Measurements from ENCODE around the gene CD164L2.
A peak's percentile ranks its signal among the peaks of the same experiment; 100 is the strongest.

Gene CD164L2

DNA sequence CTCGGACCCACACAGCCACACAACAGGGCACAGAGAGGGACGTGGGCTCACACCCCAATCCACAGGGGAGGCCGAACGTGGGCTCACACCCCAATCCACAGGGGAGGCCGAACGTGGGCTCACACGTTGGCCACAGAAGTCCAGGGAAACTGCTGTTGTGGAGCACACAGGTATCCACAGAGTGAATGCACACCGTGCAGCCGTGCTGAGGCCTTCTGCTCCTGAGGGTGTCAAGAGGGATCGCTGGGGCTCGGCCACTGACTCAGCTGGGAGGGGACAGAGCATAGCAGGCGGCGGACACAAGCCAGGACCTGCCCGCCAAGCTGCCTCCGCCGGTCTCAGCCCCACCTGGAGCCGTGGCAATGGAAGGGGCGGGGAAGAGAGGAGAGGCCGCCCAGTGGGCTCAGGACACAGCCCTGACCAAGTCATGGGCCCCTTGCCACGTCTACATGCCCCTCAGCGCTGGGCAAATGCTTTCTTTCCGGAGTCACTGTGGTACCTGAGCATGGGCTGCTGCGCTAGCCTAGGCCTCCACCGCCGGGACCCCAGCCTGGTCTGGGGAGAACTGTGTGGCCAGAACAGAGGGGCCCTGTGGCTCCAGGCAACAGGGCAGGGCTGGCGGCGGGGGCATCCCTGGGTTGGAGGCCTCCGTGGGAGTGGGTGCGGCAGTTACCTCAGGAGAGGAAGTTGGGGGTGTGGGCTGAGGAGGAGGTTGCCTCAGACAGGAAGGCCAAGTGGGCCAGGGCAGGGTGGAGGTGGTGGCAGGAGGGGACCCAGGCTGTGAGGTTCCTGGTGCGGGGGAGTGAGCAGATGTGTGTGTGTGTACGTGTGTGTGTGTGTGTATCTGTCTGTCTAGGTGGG is 40.1 kb downstream of the CD164L2 start:
- DNase-seq = peak; percentile 48

DNA sequence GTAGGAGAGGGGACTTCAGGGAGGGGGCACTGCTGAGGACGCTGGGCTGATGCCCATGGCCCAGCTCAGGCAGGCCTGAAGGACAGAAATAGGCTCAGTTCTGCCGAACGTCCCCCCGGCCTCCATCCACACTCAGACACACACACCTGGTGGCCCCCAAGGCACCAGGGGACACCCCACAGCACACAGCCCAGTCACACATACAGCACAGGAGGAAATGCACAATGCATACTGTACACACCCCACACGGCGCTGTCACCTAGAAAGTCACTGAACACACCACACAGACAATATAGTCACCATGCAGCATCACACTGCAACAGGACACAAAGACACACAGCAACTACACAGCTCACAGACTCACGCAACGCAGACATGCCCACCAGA is 40.7 kb downstream of the CD164L2 start:
- no peak for DNase-seq

DNA sequence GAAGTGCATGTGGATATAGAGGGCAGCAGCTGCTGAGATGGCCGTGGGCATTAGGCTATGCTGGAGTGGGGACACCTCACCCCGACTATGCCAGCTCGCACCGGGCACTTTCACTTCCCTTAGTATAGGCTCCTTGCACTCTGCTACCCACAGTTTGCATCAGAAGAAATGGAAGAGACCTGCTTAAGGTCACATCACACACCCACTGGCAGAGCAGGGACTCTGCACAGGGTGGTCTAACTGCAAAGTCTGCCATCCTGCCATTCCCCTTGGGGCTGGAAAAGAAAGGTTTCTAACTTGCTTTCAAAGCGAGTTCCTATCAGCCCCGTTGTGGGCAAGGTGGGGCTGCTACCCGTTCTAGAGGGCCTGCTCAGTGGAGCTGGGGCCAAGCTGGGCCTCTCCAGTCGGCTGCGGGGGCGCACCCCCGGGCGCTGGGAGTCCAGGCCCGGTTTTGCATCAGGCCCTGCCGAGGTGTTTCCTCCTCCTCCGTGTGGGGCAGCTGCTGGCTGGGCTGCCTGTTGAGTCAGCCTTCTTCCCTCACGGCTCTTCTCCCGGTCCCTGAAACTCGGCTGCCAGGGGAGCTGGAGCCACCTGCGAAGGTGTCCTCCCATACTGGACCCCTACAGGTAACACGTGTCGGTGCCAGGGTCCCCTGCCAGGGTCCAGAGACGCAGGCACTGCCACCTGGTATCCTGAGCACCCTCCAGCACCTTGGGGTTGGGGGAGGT is 41.4 kb downstream of the CD164L2 start, which contains the start of gene SYTL1:
TSS of gene SYTL1 (plus strand) at position 498 of the 728 bp plus-strand sequence. CDS start 3,313 bp downstream, outside the sequence.
- DNase-seq = peak; percentile 60

DNA sequence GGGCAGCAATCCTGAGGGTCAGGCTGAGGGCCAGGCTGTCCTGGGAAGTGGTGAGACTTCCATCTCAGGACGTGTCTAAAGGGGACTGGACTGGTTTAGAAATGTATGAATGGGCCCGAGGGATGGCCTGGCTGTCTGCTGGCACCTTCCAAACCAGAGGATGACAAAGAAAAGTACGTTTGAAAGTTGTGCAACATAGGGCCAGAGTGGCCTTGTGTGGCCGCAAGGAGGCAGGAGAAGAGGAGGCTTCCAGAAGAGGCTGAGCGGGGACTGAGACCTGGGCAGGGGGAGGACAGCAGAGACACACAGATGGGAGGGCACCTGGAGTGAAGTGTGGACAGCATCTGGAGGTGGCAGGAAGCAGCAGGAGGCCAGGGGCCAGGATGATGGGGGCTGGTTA is 43.9 kb downstream of the CD164L2 start:
- DNase-seq = no peak

DNA sequence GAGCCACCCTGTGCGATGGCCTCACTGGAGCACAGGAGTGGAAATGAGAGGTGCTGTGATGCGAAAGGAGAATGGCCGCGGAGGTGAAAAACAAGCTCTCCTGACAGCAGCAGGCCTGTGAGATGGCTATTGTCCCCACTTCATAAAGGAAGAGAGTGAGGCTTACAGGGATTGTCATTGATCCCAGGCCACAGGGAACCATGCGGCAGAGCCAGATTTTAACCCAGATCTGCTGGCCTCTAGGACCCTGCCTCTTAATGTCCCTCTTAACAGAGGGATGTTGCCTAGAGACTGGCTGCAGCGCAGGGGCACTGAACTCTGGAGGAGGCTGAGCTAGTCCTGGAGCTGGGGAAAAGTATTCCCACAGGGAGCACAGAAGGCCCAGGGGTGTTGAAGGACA is 44.4 kb downstream of the CD164L2 start:
- DNase-seq = no peak

DNA sequence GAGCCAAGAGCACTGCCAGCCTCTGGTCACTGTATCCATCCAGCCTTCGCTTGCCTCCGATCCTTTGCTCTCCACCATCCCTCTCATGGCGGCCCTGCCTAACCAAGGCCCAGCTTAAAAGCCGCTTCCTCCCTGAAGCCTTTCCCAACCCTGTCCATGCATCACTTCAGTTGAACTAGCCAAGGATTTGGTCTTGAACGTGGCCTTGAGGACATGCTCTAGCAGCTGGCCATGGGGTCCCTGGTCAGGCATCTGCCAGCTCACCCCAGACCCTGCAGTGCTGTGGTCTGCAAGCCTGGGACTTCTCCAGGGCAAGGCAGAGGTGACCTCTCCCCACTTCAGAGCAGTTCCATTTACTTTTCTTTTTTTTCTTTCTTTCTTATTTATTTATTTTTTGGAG is 46.4 kb downstream of the CD164L2 start:
- no peak for DNase-seq

DNA sequence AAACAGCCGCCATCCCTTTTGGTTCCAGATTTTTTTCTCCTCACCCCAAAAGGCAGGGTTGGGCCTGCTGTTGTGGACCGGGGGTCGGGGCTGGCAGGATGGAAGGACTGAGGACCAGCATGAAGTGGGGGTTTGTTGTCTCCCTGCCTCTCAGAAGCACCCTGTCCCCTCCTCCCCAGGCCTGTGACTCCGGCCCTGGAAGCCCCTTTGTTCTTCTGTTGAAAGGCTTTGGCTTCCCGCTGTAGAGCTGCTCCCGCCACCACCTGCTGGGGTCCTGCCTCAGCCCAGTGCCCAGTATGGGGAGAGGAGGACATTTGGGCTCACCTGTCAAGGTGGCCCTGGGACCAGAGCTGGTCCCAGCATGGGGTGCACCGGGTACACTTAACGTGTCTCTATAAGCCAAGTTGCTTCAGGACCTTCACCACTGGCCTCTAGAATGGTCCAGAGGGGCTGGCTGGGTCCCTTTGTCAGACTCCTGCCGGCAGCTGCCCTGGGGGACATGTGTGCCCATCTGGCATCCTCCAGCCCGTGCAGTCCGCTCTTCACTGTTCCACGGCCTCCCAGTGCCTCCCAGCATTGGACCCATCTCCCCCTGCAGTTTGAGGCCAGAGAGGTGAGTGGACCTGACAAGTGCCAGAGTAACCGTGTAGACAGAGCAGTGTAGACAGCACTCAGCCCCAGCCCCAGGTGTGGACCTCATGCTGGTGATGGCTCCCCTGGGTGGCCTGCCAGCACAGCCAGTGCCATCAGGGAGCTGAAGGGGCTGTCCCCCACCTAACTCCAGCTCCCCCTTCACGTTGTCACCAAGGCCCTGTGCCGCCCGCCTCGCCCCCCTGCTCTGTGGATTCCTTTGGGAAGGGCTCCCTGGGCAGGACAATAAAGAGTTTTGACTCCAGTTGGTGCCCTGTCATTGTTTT is 47.4 kb downstream of the CD164L2 start:
- DNase-seq = no peak

DNA sequence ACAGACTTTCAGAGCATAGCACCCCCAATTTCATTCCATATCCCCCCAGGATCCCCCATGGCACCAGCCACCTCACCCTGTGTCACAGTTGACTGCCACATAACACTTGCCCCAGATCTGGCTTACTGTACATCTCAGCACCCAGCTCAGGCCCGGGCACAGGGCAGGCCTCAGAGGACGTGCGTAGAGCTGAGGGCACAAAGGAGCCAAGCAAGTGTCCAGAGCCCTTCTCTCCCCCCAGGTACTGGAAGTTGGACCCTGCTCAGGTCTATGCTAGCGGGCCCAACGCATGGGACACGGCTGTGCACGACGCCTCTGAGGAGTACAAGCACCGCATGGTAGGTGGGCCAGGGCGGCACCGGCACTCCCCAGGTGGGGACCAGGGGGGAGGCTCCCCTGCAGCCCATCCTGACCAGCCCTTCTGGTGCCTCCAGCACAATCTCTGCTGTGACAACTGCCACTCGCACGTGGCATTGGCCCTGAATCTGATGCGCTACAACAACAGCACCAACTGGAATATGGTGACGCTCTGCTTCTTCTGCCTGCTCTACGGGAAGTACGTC is 49.3 kb downstream of the CD164L2 start:
- no peak for DNase-seq

DNA sequence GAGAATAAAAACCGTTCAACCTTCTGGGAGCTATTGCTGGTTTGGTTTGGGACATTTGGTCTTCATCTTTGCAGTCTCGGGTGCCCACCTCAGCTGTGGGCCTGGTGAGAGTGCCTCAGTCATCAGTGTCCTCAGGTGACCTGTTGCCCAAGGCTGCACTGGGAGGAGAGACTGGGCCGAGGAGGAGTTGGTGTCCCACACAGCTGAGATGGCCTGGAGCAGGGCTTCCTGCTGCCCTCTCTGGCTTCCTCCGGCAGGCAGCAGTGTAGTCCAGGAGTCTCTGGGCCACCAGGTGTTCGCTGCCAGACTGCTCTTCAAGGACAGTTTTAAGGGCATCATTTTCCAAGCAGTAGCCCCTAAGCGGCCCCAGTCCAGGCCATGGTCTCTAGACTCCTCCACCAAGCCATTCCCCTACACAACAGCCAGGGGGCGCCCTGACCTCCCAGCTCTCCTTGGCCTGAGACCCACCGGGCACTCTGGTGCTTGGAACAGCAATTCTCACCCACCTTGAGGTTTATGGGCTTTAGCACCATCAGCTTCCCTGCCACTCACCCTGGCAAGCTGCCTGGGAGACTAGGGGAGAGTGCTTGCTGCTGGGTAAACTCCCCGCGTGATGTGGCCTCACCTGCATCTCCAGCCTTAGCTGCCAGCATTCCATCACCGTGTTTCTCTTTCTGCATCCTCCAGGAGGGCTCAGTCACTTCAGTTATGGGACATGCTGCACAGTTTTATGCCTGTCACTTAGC is 50.4 kb downstream of the CD164L2 start:
- no peak for DNase-seq

DNA sequence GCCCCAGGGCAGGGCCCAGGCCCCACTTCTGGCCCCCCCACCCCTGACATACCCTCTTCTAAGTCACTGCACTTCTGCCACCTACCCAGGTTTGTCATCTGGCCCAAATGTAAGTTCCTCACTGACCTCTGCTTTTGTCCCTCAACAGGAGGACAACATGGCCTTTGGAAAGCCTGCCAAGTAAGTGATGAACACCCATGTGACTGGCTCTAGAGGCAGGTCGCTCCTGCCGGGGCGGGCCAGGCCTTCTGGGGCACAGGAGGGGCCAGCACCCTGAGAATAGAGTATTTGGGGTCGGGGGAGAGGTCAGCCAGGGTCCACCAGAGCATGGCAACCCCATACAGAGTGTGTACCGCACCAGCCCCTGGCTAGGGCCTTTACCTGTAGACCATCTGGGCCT is 51.2 kb downstream of the CD164L2 start:
- no peak for DNase-seq

DNA sequence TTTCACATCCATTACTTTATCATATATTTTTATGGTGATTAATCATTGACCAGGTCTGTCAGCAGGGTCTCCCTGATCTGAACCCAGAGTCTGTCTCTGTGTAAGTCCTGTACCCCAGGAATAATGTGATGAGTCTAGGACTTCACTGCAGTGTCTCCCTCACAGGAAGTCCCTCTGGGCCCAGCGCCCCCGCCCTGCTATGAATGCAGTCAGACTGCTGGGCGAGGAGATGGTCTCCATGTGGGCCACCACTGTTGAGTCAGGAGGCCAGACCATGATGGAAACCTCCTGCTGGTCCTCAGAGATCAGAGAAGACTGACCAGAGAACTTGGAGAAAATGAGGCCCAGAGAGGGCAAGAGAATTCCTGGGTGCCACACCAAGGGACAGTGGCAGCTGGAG is 51.7 kb downstream of the CD164L2 start:
- DNase-seq = no peak

DNA sequence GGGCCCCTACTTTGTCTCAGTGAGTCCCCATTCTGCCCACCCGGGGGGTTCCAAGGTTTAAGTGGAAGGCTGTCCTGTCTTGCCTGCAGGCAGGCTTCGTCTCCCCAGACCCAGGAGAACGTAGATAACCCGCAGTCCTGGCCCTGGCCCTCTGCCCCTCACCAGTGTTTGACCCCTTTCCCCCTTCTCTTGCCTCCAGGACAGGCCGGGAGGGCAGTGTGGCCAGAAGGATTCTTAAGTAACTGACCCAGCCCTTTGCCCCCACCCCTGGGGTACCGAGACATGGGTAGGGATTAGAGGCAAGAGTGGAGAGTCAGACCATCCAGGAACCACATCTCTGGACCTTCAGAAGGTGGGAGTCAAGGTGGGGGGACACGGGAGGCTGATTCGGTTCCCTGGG is 52.3 kb downstream of the CD164L2 start:
- no peak for DNase-seq
